GM12892 (cell line): Measurements from ENCODE around the gene IFNW1.

ENCODE experiments used
- POLR2A ChIP-seq: IDR thresholded peaks from 2 replicates; pipeline ENCODE4 v1.6.1; 2011; ENCODE audit warnings: low read depth, low read length, control low read depth
- POLR2AphosphoS5 ChIP-seq: IDR thresholded peaks from 2 replicates; pipeline ENCODE4 v1.6.1; 2011; ENCODE audit warnings: low read depth, low read length, control low read depth

DNA sequence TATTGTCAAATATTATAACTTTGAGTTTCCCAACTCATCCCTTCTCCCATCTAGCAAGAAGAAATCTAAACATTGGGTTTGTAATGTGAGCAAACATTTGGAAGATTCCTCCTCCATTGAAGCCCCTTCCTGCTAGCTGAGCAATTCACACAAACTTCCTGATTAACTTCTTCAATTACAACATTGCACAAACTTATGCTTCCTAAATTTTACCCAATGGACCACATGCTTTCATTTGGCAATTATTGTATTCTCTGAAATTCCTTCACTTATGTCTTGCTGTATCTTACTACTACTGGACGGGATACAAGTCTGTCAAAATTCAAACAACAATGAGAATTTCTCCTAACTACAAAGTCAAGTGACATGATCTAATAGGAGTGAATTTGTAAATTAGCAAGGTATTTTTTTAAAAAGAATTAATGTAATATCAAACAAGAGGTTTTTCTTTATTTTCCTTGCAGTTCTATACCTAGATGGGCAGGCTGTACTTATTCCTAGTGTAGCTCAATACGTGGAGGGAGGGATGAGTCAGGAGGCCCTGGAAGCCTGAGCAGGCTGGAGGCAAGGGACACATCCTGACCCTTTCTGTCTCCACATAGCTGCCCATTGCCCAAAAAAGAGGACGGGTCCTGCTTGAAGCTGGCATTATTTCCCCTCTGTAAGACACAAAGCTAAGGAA is 11.8 kb upstream of the IFNW1 start:
- TF ChIP-seq POLR2A (no peak), POLR2AphosphoS5 (no peak)
